ENCODE results near the gene PGS1.

- TF ChIP-seq POLR2A (IDR thresholded peaks at IDR 0.05; ENCODE audit: low read depth, low read length), result peak; percentile 21; the same call in 1 of the 2 replicates
- no peak for TF ChIP-seq POLR2AphosphoS5 (IDR thresholded peaks at IDR 0.05; ENCODE audit: low read depth, low read length)
- TF ChIP-seq TAF1 (IDR thresholded peaks at IDR 0.05; ENCODE audit: borderline replicate concordance, low read depth, low read length), result no peak
These were observed 18.5 kb upstream of the PGS1 start, which contains the start of gene SOCS3 for GRCh38 chr17:78359997-78360370.

All from GM12892 (cell line).